ENCODE results near the gene SDR42E2. TPM values are rescaled to one million over a fixed set of nuclear protein-coding genes. Genes with fewer than 3 reads are reported as not detected.

The SDR42E2 gene
- total and polyA plus RNA-seq, 2 donors (not counting 3 experiments of a cell fraction or from before 2014, with no cell fraction given): 0.03 to 0.13 TPM

GRCh38 chr16:22123146-22123545, 39.2 kb upstream of the SDR42E2 start:
- Histone ChIP-seq H3K9me3 (replicated peaks; ENCODE audit: control insufficient read depth, insufficient read depth, low read length) (no peaks in the 10 kb centered on the region), H3K79me2 (ENCODE audit: control insufficient read depth, insufficient read depth, low read length) (no peaks in the 10 kb centered on the region), H3K4me2 (ENCODE audit: insufficient read depth, low read length) (no peak overlapping the region), H3K9ac (replicated peaks; ENCODE audit: extremely low read depth, insufficient read depth, low read length) (no peak overlapping the region), H3K27ac (ENCODE audit: insufficient read depth, low read depth, low read length) (no peak overlapping the region), H3K4me1 (ENCODE audit: control insufficient read depth, extremely low read depth, insufficient read depth, low read length) (no peaks in the 10 kb centered on the region), H3K36me3 (ENCODE audit: control insufficient read depth in 2 of 2, extremely low read depth in 1 of 2, insufficient read depth in 2 of 2, low read length in 2 of 2) (no peaks in the 10 kb centered on the region), H2AFZ (ENCODE audit: low read depth, low read length) (no peak overlapping the region), H4K20me1 (replicated peaks; ENCODE audit: control insufficient read depth, extremely low read depth, insufficient read depth, low read length) (no peaks in the 10 kb centered on the region), H3K4me3 (replicated peaks in 1 of 3; ENCODE audit: insufficient read depth in 1 of 3, low read depth in 1 of 3, low read length in 3 of 3) (no peak overlapping the region), H3K9me1 (replicated peaks; ENCODE audit: control insufficient read depth, extremely low read depth, insufficient read depth, low read length) (no peaks in the 10 kb centered on the region), H3K27me3 (ENCODE audit: control insufficient read depth in 2 of 2, insufficient read depth in 2 of 2, low read length in 2 of 2) (peaks cover 0 to 3% of the 10 kb centered on the region in 2 experiments)
- intact Hi-C loops (cut with micrococcal nuclease): loop anchor here (5.0 kb wide), 1 partner anchor 49 kb away; no protein-coding TSS in a partner anchor
- ChIA-PET CTCF (no interaction called here), POLR2A (no interaction called here)
- DNase-seq (ENCODE audit: low read depth, low spot score) (no peak), FAIRE-seq (no peak)
- TF ChIP-seq POLR2AphosphoS5 (IDR thresholded peaks at IDR 0.05; ENCODE audit: insufficient read depth, low read depth, low read length) (no peak), FOS (IDR thresholded peaks at IDR 0.05; ENCODE audit: borderline replicate concordance, insufficient read depth, low read length) (no peak), MYC (IDR thresholded peaks at IDR 0.05; ENCODE audit: low read depth, low read length) (no peak), GATA2 (IDR thresholded peaks at IDR 0.05; ENCODE audit: insufficient read depth, insufficient read length, low read depth, low read length) (no peak), CTCF (IDR thresholded peaks at IDR 0.05; ENCODE audit: extremely low read depth in 1 of 2, insufficient read depth in 1 of 2, low read depth in 1 of 2, low read length in 2 of 2) (no peak), JUN (IDR thresholded peaks at IDR 0.05; ENCODE audit: borderline replicate concordance, insufficient read depth, insufficient read length, low read depth) (no peak), POLR2A (IDR thresholded peaks at IDR 0.05; ENCODE audit: low read depth, low read length) (no peak), MAX (IDR thresholded peaks at IDR 0.05; ENCODE audit: insufficient read depth, insufficient read length) (no peak)
- no TSS peak for BruUV-seq (replicated peaks)
- dilution Hi-C loops (cut with MboI; ENCODE audit: extremely low pct_ligation_motif_present, low sequenced_read_pairs): no loop called here
